ENCODE results near the gene COX8C.
A peak's percentile ranks its signal among the peaks of the same experiment; 100 is the strongest.
"Not testable (repeated sequence)": the region's sequence is repeated elsewhere in the genome, so short reads cannot be mapped to it uniquely, and the experiment has no call there.

The COX8C gene

DNA sequence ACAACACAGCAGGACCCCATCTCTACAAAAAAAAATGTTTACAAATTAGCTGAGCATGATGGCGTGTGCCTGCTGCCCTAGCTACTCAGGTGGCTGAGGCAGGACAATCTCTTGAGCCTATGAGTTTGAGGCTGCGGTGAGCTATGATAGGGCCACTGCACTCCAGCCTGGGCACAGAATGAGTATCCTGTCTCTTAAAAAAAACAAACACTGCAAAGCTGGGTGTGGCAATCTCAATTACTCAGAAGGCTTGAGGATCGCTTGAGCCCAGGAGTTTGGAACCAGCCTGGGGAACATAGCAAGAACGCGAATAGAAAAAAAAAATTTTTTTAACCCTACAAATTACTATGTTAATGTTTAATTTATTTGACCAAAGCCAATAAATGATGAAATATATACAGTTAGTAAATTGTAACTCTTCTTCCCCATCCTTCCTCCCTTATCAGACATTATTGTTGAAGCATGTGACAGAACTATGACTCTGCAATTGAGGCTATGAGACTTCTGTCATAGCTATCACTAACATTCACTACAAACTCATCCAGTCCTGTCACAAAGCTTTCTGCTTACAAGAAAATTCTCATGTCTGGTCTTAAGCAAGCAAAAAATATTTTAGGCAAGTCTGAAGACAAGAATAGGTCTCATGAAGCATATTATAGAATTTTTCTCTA lies 23.9 kb upstream of the COX8C start:
- no peak for DNase-seq

DNA sequence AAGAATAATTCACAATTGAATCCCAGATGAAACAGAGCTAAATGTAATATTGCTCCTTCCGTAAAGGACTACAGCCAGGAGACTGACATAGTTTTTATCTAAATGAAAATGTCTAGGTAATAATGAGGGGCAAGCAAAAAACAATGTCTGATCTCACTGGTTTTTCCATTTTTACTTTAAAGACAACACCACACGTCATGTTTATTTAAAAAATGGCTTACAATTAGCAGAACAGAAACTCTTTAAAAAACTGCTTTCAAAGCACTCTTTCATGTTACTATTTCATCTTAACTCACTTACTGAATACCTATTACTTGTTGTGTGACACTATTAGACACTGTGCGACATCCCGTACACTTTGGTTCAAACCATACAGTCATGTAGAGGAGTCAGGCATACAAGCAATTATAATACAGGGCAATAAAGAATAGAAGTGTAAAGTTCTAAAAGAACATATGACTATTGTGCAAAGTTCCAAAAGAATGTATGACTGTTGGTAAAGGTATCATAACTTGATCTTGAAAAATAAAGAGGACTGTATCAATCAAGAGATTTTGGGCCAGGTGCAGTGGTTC lies 23.3 kb upstream of the COX8C start:
- no peak for DNase-seq

- no peak for DNase-seq
Observed at GRCh38 chr14:93326196-93326595, 20.8 kb upstream of the COX8C start.

DNA sequence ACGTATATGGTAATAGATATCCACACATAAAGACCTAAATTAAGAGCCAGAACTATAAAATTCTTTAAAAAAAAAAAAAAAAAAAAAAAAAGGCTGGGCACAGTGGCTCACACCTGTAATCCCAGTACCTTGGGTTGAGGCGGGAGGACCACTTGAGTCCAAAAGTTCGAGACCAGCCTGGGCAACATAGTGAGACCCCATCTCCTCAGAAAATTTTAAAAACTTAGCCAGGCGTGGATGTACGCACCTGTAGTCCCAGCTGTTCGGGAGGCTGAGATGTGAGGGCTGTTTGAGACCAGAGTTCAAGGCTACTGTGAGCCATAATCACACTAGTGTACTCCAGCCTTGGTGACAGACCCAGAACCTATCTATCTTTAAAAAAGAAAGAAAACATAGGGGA lies 18.4 kb upstream of the COX8C start:
- no peak for DNase-seq

- no peak for DNase-seq
Observed at GRCh38 chr14:93329965-93330608, 16.9 kb upstream of the COX8C start.

DNA sequence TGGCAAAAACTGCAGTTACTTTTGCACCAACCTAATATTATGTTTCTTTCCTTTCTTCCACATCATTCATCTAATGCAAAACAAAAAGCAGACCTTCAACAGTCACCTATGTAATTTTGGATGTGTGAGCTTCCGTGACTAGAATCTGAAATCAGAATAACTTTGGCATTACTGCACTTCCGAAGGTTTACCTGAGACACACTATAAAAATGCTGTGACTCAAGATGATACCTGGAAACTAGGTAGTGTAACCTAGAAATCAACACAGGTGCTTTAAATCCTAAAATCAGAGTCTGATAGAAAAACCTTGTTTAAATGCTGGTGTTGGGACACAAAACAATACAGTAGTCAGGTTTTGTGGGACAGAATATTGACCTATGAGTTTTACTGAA lies 16.4 kb upstream of the COX8C start:
- DNase-seq: no peak

DNA sequence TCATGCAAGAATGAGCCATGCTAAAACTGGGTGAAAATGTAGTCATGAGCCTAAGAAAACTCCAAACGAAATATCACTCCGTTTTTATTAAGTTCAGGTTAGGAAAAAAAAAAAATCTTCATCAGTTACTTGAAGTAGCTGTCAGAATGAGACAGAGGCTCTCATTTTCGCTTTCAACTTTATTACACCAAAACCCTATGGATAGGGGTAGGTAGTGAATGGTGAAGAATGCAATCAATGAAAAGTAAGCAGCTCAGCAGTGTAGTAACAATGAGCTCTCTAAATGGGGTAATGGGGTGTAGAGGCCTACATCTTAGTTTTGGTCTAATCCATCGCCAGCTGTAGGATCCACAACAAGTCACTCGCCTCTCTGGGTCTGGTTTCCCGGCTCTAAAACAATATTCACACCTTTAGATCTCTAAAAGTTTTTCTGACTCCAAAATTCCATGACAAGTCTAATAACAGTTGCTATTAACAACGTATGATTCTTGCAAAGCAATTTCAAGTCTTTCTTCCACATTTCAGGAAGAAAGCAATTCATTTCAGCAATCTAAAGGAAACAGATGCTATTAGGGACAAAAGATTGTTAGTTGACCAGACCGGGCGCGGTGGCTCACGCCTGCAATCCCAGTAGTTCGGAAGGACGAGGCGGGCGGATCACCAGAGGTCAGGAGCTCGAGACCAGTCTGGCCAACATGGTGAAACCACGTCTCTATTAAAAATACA lies 15.8 kb upstream of the COX8C start:
- DNase-seq: no peak

GRCh38 chr14:93331728-93332396 lies 15.1 kb upstream of the COX8C start:
- DNase-seq: no peak

DNA sequence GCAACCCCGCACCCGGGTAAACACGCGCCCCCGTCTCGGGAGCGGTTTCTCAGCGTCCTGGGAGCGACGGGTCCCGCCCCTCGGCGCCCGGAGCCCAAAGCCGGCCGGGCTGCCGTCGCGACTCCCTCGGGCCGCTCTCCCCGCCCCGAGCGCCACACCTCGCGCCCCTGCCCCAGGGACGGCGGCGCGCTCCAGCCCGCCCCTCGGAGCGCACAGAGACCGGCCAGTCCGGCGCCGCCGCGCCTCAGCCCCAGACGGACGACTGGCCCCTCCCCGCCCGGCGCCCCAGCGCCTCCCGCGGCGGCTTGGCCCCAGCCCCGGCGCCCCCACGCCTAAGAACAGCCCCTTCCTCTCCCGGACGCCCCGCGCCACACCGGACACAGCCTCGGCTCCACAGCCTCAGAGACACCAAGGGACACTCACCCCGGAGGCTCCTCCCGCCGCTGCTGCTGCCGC lies 14.6 kb upstream of the COX8C start:
- DNase-seq: no peak

DNA sequence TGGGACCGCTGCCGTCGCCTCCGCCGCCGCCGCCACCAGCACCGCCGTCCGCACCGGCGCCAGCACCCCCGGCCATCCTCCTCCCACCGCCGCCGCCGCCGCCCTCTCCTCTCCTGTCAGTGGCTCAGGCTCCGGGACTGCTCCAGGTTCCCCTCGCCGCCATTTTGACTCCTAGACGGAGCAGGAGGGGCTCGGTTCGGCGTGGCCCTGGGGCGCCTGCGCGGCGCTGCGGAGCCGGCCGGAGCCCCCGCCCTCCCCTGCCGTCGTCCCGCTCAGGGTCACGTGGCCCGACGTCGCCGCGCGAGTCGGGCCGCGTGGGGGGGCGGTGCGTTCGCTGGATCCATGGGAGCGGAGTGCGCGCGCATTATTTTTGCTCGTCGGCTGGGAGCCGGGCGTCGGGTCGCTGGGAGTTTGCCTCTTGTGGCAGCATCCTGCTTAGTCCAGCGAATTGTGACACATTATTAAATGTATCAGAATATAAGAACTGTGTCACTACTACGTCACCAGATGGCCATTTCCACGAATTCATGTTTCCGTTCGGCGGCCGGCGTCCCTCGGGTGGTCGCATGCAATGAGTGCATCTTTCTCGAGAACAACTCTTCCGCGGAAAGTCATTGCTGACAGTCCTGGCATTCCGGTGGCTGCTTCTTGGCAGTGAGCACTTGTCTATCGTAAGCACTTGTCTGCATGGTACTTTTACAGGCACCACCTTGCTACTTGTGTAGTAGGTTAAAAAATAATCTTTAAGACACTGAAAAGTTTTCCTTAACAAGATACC lies 13.9 kb upstream of the COX8C start, which contains the start of gene BTBD7:
TSS of gene BTBD7 (minus strand) at position 184 of the 778 bp plus-strand sequence. CDS start 36,985 bp downstream, outside the sequence.
- peak; percentile 79 for DNase-seq

GRCh38 chr14:93333631-93334103 lies 13.3 kb upstream of the COX8C start:
- DNase-seq: no peak

- DNase-seq: no peak
Observed at GRCh38 chr14:93337143-93337753, 9.7 kb upstream of the COX8C start.

- DNase-seq: no peak
Observed at GRCh38 chr14:93337884-93338283, 9.1 kb upstream of the COX8C start.

DNA sequence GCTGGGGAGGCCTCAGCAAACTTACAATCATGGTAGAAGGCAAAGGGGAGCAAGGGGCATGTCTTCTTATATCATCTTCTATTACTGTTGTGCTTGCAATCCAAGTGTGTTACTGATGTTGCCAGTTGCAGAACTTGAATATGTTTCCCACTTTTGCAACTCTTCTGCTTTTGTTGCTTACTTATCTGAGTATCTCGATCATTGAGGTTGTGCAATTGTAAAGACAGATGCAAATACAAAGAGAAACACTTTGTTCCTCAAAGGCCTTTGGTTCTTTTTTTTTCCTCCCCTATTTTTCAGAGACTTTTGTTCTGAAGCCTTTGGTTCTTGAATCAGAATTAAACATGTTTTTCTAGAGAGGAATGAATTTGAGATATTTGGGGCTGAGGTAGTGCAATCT lies 3.7 kb upstream of the COX8C start:
- no peak for DNase-seq

DNA sequence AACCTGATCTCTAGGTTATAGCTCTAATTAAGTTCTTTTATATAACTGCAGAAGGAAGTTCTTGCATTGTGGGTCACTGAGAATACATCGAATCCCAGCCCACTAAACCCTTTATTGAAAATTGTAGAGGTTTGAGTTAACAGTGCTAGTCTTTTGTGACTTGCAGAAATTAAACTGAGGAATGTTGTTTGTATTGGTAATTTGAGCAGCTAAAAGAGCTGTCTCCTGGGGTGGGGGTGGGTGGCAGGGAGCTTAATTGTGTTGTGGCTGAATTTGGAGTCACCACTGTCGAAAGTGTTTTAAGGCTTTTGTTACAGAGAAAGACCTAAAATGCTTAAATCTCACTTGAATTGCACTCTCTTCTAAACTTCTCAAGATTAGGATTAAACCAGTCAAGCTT lies 3.2 kb upstream of the COX8C start:
- no peak for DNase-seq

DNA sequence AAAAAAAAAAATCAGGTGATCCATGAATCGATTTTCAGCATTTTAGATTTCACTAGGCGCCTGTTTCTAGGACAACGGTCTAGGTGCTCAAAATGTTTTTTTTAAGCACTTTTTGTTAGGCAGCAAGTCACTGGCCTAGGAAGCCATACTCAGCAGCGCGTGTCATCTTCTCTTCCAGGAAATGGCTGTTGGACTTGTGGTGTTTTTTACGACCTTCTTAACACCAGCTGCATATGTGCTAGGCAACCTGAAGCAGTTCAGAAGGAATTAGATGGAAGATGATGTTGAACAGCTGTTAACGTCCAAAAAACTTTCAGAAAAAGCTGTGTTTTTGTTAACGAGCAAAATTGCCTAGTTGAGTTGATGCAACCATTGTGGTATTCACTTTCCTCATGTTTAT lies 868 bp downstream of the COX8C start:
- DNase-seq: no peak

DNA sequence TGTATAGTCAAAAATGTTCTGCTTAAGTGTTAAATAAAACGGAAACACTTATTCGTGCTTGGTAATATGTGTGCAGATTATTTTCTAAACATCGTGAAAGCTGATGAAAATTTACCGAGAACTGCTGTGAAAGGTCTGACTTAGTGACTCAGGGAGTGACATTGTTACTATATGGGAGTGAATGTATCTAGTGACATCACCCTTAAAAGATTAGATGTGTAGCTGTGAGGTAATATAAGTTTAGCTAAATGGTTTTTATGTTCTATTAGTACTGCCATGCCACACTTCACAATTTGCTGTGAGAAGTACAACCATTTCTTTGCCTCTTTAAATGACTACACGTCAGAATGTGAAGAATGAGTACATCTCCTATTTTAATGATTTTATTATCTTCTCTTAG lies 1.3 kb downstream of the COX8C start:
- DNase-seq: no peak

- DNase-seq: not testable (repeated sequence)
Observed at GRCh38 chr14:93354873-93355272, 7.9 kb downstream of the COX8C start.

- no peak for DNase-seq
Observed at GRCh38 chr14:93368996-93369712, 22.2 kb downstream of the COX8C start.

- no peak for DNase-seq
Observed at GRCh38 chr14:93369713-93370266, 22.8 kb downstream of the COX8C start.

Data from NCI-H187 treated with DMSO at 0.1 percent for 48 hours (cell line).